Mucosa of descending colon (tissue), 3 donors: ENCODE results near the gene CPLX3. TPM values are rescaled to one million over a fixed set of nuclear protein-coding genes. Genes with fewer than 3 reads are reported as not detected.

Experiments used
- ATAC-seq: fragments of 200-7000 bp; cut with Tn5 transposase; one replicate; pipeline ENCODE4 v1.9.1; 2020; ENCODE audit warnings: mild to moderate bottlenecking, moderate library complexity
- DNase-seq, 3 donors: peaks; one replicate each; pipeline ENCODE4 v3.0.0-alpha.2; 2020
- H3K36me3 ChIP-seq: fragments of 200-600 bp; one replicate; pipeline ENCODE4 v1.8.0; 2021; ENCODE audit warnings: low read depth, mild to moderate bottlenecking
- H3K4me1 ChIP-seq: fragments of 200-600 bp; one replicate; pipeline ENCODE4 v1.8.0; 2021; ENCODE audit warnings: low read depth, mild to moderate bottlenecking
- H3K4me3 ChIP-seq: fragments of 200-600 bp; one replicate; pipeline ENCODE4 v1.8.0; 2021; ENCODE audit warnings: mild to moderate bottlenecking
- H3K9me3 ChIP-seq: fragments of 200-600 bp; one replicate; pipeline ENCODE4 v1.8.0; 2021; ENCODE audit warnings: mild to moderate bottlenecking
- intact Hi-C, 2 donors: fragments of 100-400 bp; cut with DNase I in 1 of 2; cut with micrococcal nuclease in 1 of 2; formaldehyde crosslinking; loops; one replicate each; pipeline versions ENCODE4 v1.11.0 to v1.11.1; 2022; cut with DNase I, micrococcal nuclease
- total RNA-seq, 3 donors: library from RNA; stranded (reverse); fragmentation: NEBNext Ultra II Directional in 2 of 3; extraction: Animal tissue kit (Norgen Biotek cat#: 25700) in 2 of 3; gene quantifications; one replicate each; pipeline versions ENCODE4 v1.2.1 to v1.2.4, GENCODE V29; 2021 to 2023
- TF ChIP-seq, protein P1 (sequence below): fragments of 200-600 bp; IDR thresholded peaks from one replicate; pipeline ENCODE4 v1.8.0; 2022; ENCODE audit warnings: antibody characterized with exemption, mild to moderate bottlenecking
- donor health status: DM: no; HTN: no; CAD: no; lungs with moderate emphysema.
- donor health status: DM: no; HTN: no; CAD: no.
- donor health status: DM: no; HTN: yes; CAD: no.

The CPLX3 gene
- total RNA-seq, 3 donors from 2014 or later, result 0.16 to 0.19 TPM; not detected in 1

DNA sequence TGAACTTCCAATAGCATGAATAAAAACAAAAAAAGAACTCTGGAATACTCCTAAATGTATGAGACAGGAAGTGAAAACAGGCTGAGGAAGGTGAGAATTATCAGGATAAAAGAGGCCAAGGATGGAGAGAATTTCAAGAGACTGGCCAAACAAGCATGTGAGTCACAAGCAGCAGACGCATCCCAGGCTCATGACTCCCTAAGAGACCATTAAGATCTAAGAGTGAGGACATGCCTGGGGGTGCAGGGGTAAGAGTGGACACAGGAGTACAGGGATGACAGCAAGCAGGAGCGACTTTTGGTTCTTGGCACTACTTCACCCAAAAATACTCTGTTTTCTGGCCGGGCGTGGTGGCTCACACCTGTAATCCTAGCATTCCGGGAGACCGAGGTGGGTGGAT lies 39.7 kb downstream of the CPLX3 start:
- intact Hi-C loops, result no loop called here
- TF ChIP-seq, protein P1, sequence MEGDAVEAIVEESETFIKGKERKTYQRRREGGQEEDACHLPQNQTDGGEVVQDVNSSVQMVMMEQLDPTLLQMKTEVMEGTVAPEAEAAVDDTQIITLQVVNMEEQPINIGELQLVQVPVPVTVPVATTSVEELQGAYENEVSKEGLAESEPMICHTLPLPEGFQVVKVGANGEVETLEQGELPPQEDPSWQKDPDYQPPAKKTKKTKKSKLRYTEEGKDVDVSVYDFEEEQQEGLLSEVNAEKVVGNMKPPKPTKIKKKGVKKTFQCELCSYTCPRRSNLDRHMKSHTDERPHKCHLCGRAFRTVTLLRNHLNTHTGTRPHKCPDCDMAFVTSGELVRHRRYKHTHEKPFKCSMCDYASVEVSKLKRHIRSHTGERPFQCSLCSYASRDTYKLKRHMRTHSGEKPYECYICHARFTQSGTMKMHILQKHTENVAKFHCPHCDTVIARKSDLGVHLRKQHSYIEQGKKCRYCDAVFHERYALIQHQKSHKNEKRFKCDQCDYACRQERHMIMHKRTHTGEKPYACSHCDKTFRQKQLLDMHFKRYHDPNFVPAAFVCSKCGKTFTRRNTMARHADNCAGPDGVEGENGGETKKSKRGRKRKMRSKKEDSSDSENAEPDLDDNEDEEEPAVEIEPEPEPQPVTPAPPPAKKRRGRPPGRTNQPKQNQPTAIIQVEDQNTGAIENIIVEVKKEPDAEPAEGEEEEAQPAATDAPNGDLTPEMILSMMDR, result no peak
- no peaks in the 10 kb centered on the region for H3K36me3 ChIP-seq
- no peak overlapping the region for H3K4me3 ChIP-seq
- ATAC-seq, result no peak
- no peak for DNase-seq
- H3K9me3 ChIP-seq, result no peaks in the 10 kb centered on the region
- H3K4me1 ChIP-seq, result peaks cover 79% of the 10 kb centered on the region

DNA sequence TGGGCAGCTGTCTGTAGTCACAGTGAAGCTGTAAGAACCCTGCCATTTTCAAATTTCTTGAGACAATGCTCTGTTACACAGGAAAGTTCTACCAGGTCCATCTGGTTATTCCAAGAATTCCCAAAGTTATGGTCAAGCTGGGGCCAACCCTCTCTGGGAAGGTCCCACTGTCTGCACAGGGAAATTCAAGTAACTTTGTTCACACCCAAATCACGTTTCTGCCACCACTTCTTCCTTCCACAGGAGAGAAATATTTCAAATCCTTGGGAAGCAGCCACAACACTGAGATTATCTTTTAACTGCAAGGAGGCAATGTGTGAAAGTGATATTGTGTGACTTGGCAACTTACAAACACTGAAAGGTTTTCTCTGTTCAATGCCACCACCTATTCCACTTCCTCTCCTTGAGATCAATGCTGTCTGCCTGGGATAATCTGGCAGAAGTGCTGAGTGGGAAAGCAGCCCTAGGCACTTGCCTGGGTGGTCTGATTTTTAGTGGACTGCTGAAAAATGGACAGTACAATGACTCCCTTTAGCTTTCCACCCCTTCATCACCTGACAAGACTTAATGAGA lies 41.1 kb downstream of the CPLX3 start:
- DNase-seq, result no peak
- no peak overlapping the region for H3K4me3 ChIP-seq
- intact Hi-C loops, result no loop called here
- H3K36me3 ChIP-seq, result no peaks in the 10 kb centered on the region
- ATAC-seq, result no peak
- H3K4me1 ChIP-seq, result peaks cover 85% of the 10 kb centered on the region
- TF ChIP-seq, protein P1, result no peak
- H3K9me3 ChIP-seq, result no peaks in the 10 kb centered on the region

DNA sequence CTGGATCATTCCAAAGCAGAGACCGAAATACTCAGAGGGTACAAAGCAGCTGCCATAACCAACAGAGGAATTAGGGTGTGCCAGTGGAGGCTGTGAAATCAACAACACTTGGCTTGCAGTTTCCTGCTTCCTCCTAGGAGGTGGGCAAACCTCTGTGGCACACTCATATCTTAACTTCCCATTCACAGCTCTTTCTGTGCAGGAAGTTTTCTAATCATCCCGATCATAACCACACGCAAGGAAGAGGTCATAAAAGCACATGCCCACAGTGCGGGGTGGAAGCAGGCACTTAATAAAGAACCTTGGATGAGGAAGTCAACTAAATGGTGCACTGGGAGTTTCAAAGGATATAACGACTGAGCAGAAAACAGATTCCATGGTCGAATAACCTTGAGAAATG lies 41.6 kb downstream of the CPLX3 start:
- DNase-seq, result peak in 1 of 3 donors; percentile 65
- peaks cover 85% of the 10 kb centered on the region for H3K4me1 ChIP-seq
- H3K36me3 ChIP-seq, result no peaks in the 10 kb centered on the region
- no peaks in the 10 kb centered on the region for H3K9me3 ChIP-seq
- intact Hi-C loops, result no loop called here
- TF ChIP-seq, protein P1, result no peak
- peak; percentile 51 for ATAC-seq
- no peak overlapping the region for H3K4me3 ChIP-seq

DNA sequence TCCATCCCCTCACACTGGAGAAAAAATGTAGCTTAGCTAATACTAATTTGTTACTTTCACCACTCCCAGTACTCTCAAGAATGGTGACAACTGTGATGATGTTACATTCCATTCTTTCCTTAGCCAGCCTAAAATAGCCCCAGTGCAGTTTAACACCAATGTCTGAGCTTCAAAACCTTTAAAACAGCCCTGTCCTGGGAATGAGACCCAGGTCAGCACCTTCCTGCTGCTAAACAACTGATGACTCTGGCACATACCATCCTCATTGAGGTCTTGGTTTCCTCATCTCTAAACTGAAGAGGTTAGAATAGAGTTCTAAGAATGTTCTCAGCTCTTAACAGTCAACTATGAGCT lies 42.9 kb downstream of the CPLX3 start:
- ATAC-seq (no peak), DNase-seq (no peak)
- peaks cover 76% of the 10 kb centered on the region for H3K4me1 ChIP-seq
- intact Hi-C loops, result no loop called here
- TF ChIP-seq, protein P1, result no peak
- no peaks in the 10 kb centered on the region for H3K9me3 ChIP-seq
- H3K4me3 ChIP-seq, result no peak overlapping the region
- no peaks in the 10 kb centered on the region for H3K36me3 ChIP-seq

DNA sequence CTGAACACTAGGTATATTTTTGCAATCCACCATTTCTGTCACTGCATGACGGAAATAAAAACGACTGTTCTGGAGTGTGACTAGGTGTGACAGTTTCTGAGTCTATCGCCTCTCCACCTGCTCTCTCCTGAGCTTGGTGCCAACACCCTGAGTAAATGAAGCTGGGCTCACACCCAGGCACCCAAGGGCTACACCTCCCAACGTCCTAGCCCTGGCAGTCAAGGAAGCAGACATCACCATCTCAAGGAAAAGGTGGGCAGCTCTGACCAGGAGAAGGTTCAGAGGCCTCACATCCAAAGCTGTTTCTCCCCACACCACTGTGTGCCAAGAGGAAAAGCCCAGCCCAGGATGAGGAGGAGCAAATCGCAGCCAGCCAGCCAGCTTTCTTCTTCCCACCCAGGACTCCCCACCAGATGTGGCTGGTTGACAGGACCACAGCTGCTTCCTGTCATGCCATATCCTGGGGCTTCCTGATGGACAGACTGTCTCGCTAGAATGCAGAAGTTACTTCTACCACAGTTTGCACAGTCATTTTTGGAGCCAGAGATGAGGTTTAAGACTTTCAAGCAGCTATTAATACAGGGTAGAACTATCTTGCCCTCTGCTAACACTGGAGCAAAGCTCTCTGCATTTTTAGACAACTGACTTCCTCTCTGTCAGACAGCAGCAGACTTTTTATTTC lies 43.4 kb downstream of the CPLX3 start:
- H3K4me1 ChIP-seq, result peaks cover 71% of the 10 kb centered on the region
- DNase-seq, result peak; percentile 80 to 84 (median 81)
- H3K36me3 ChIP-seq, result no peaks in the 10 kb centered on the region
- H3K9me3 ChIP-seq, result no peaks in the 10 kb centered on the region
- H3K4me3 ChIP-seq, result no peak overlapping the region
- intact Hi-C loops, result no loop called here
- TF ChIP-seq, protein P1, result no peak
- peak; percentile 65 for ATAC-seq
